ENCODE results near the gene ARTN.

GRCh38 chr1:43960798-43961197 is 27.2 kb downstream of the ARTN start:
- TF ChIP-seq POLR2A (IDR thresholded peaks at IDR 0.05) = no peak
- no peak for TF ChIP-seq CTCF (IDR thresholded peaks at IDR 0.05)

Measured in Peyer's patch (tissue), 4 donors.